Thyroid gland (tissue), 4 donors: ENCODE data around the gene SYTL3.

Source experiments
- POLR2A ChIP-seq, 2 donors: fragments of 450-650 bp; IDR thresholded peaks; one replicate each; pipeline ENCODE4 v1.6.1; 2017; ENCODE audit warnings: antibody characterized with exemption in 2 of 2, mild to moderate bottlenecking in 2 of 2, moderate library complexity in 1 of 2
- TF ChIP-seq, protein P1 (sequence below), 6 experiments: fragments of 200-600 bp in 3 of 6; fragments of 450-650 bp in 3 of 6; sonication (generic) in 3 of 6; IDR thresholded peaks; one replicate each; pipeline ENCODE4 v1.5.1; 2016 to 2019; ENCODE audit warnings: antibody characterized with exemption in 6 of 6, mild to moderate bottlenecking in 2 of 6, inconsistent platforms in 1 of 6, moderate library complexity in 1 of 6

DNA sequence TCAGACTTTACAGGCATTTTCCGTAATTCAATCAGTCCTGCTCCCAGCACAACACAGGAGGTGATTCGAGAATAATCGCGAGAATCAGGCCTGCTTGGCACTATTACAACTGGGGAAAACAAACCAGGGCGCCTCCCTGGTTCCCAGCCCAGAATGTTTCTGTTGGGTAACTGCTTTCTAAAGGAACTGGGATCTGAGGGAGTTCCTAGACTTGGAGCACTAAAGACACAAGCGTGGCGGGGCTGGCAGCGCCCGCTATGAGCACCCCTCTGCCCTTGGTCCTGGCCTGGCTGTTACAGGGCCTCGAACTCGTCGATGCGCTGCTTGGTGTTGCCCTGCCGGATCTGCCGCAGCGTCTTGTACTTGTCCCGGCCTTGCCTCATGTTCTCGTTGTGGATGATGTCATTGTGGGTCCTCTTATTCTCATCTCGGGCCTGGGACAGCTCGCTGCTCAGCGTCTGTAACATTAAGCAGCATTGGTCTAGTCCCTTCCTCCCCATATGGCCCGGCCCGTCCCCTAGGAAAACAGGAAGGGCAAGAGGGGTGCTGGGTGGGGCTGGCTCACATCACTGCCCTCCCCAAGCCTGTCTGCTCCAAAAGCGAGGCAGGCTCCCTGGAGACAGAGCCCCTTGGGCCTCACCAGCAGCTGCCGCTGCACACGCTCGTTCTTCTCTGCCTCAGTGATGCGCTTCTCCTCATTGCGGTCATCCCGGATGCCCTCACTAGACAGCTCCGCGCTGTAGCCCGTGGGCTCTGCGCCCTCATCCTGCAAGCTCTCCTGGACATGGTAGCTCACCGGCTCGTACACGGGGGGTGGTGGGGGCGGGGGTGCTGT is 117.0 kb downstream of the SYTL3 start:
- TF ChIP-seq, protein P1, sequence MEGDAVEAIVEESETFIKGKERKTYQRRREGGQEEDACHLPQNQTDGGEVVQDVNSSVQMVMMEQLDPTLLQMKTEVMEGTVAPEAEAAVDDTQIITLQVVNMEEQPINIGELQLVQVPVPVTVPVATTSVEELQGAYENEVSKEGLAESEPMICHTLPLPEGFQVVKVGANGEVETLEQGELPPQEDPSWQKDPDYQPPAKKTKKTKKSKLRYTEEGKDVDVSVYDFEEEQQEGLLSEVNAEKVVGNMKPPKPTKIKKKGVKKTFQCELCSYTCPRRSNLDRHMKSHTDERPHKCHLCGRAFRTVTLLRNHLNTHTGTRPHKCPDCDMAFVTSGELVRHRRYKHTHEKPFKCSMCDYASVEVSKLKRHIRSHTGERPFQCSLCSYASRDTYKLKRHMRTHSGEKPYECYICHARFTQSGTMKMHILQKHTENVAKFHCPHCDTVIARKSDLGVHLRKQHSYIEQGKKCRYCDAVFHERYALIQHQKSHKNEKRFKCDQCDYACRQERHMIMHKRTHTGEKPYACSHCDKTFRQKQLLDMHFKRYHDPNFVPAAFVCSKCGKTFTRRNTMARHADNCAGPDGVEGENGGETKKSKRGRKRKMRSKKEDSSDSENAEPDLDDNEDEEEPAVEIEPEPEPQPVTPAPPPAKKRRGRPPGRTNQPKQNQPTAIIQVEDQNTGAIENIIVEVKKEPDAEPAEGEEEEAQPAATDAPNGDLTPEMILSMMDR (IDR thresholded peaks at IDR 0.05) = no peak
- TF ChIP-seq POLR2A (IDR thresholded peaks at IDR 0.05) = no peak
